SU-DHL-6 (cell line): ENCODE results near the gene TNS1.

Experiments
- EZH2phosphoT487 ChIP-seq: fragments of 200-600 bp; sonication (generic), shearing (Covaris generic); conservative IDR thresholded peaks from 2 replicates; pipeline ENCODE4 v1.6.1; 2018; ENCODE audit warnings: mild to moderate bottlenecking, antibody characterized with exemption, low read length, moderate library complexity, mixed read lengths
- TF ChIP-seq, protein P1 (sequence below): fragments of 200-600 bp; sonication (generic); IDR thresholded peaks from one replicate; pipeline ENCODE4 v1.5.1; 2017; ENCODE audit warnings: antibody characterized with exemption, mild to moderate bottlenecking, low read length, moderate library complexity; ENCODE audit not compliant: insufficient read depth, poor library complexity, severe bottlenecking

DNA sequence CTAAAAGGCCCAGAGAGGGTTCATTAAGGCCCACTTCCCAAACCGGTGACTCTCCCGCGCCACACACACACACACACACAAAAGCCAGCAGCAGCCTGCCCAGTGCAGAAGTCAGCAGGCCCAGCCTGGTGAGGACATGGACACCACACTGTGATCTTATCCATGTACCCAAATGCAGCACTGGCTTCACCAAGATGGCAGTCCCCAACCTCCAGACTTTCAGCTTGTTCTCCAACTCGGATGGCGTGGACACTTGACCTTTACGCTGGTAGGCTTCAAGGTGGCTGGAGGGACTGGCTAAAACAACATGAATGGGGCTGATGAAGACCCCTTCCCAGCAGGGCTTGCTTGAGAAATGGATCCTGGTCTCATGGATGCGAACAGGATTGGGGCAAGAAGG lies 50.4 kb downstream of the TNS1 start:
- TF ChIP-seq, protein P1, sequence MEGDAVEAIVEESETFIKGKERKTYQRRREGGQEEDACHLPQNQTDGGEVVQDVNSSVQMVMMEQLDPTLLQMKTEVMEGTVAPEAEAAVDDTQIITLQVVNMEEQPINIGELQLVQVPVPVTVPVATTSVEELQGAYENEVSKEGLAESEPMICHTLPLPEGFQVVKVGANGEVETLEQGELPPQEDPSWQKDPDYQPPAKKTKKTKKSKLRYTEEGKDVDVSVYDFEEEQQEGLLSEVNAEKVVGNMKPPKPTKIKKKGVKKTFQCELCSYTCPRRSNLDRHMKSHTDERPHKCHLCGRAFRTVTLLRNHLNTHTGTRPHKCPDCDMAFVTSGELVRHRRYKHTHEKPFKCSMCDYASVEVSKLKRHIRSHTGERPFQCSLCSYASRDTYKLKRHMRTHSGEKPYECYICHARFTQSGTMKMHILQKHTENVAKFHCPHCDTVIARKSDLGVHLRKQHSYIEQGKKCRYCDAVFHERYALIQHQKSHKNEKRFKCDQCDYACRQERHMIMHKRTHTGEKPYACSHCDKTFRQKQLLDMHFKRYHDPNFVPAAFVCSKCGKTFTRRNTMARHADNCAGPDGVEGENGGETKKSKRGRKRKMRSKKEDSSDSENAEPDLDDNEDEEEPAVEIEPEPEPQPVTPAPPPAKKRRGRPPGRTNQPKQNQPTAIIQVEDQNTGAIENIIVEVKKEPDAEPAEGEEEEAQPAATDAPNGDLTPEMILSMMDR, result no peak
- no peak for TF ChIP-seq EZH2phosphoT487
